Prostate gland (tissue), 2 donors: ENCODE measurements around the gene SEMA3E. TPM values are rescaled to one million over a fixed set of nuclear protein-coding genes. Genes with fewer than 3 reads are reported as not detected.

Experiments used
- DNase-seq: peaks from one replicate; pipeline ENCODE4 v3.0.0-alpha.2; 2019; ENCODE audit warnings: low spot score
- H3K27ac ChIP-seq, 2 donors: fragments of 200-600 bp; sonication (generic); 2 replicates each; pipeline ENCODE4 v1.5.1; 2017 to 2019
- H3K27me3 ChIP-seq: fragments of 200-600 bp; sonication (generic); replicated peaks from 2 replicates; pipeline ENCODE4 v1.5.1; 2019; ENCODE audit not compliant: insufficient read depth
- H3K36me3 ChIP-seq, 2 donors: fragments of 200-600 bp; sonication (generic); 1 replicate in 1 of 2; 2 replicates in 1 of 2; pipeline versions ENCODE4 v1.5.1 to v1.8.1; 2017 to 2019
- H3K4me1 ChIP-seq: fragments of 200-600 bp; sonication (generic); replicated peaks from 2 replicates; pipeline ENCODE4 v1.5.1; 2019
- H3K4me3 ChIP-seq, 2 donors: fragments of 200-600 bp; sonication (generic); 2 replicates each; pipeline ENCODE4 v1.5.1; 2017 to 2019
- H3K9me3 ChIP-seq: fragments of 200-600 bp; sonication (generic); 2 replicates; pipeline ENCODE4 v1.5.1; 2017
- CTCF ChIP-seq, 4 experiments: fragments of 200-600 bp in 2 of 4; fragments of 450-650 bp in 2 of 4; sonication (generic) in 2 of 4; IDR thresholded peaks; 1 replicate in 3 of 4; 2 replicates in 1 of 4; pipeline ENCODE4 v1.5.1; 2016 to 2019; ENCODE audit warnings: antibody characterized with exemption in 4 of 4, mild to moderate bottlenecking in 2 of 4, moderate library complexity in 2 of 4
- POLR2A ChIP-seq: fragments of 450-650 bp; IDR thresholded peaks from one replicate; pipeline ENCODE4 v1.6.1; 2016; ENCODE audit warnings: antibody characterized with exemption, mild to moderate bottlenecking
- POLR2AphosphoS5 ChIP-seq: sonication (generic); formaldehyde crosslinking; IDR thresholded peaks from one replicate; pipeline ENCODE4 v1.6.1; 2017; ENCODE audit warnings: antibody characterized with exemption
- WGBS: methylation state at CpG from one replicate; pipeline ENCODE4 v1.1.5; 2018; 5-methylcytosine and 5-hydroxymethylcytosine counted together
- intact Hi-C: fragments of 100-400 bp; cut with DNase I; formaldehyde crosslinking; loops from one replicate; pipeline ENCODE4 v1.14.2; 2022
- total RNA-seq, 2 donors: library from RNA; depleted of rRNA; stranded (reverse); fragments of >200 nt; gene quantifications; one replicate each; pipeline ENCODE4 v1.1.0, GENCODE V29; 2016

The SEMA3E gene
- total RNA-seq, 2 donors from 2014 or later = 2.6 to 4.8 TPM

GRCh38 chr7:83455612-83456011, 193.3 kb downstream of the SEMA3E start:
- Histone ChIP-seq H3K27ac (no peak overlapping the region), H3K27me3 (no peaks in the 10 kb centered on the region), H3K36me3 (no peaks in the 10 kb centered on the region), H3K4me3 (no peak overlapping the region), H3K9me3 (no peaks in the 10 kb centered on the region), H3K4me1 (no peaks in the 10 kb centered on the region)
- TF ChIP-seq CTCF (IDR thresholded peaks at IDR 0.05) = no peak
- no peak for TF ChIP-seq POLR2AphosphoS5
- no peak for TF ChIP-seq POLR2A
- 91% methylated on average over 5 of the region's 5 CpGs for WGBS
- no peak for DNase-seq
- intact Hi-C loops = no loop called here

GRCh38 chr7:83452256-83452655, 196.7 kb downstream of the SEMA3E start:
- WGBS = 85% methylated on average over 2 of the region's 2 CpGs
- no peak overlapping the region for H3K27ac ChIP-seq
- no peak overlapping the region for H3K4me3 ChIP-seq
- H3K9me3 ChIP-seq = no peaks in the 10 kb centered on the region
- no peaks in the 10 kb centered on the region for H3K27me3 ChIP-seq
- TF ChIP-seq CTCF (IDR thresholded peaks at IDR 0.05) (no peak), POLR2A (no peak), POLR2AphosphoS5 (no peak)
- intact Hi-C loops = no loop called here
- DNase-seq = no peak
- no peaks in the 10 kb centered on the region for H3K4me1 ChIP-seq
- H3K36me3 ChIP-seq = no peaks in the 10 kb centered on the region

- no peak for TF ChIP-seq POLR2A
- no peak for TF ChIP-seq CTCF (IDR thresholded peaks at IDR 0.05)
- TF ChIP-seq POLR2AphosphoS5 = no peak
- intact Hi-C loops = no loop called here
Observed at GRCh38 chr7:83451501-83452045, 197.4 kb downstream of the SEMA3E start.

GRCh38 chr7:83449781-83450180, 199.2 kb downstream of the SEMA3E start:
- Histone ChIP-seq H3K4me1 (no peaks in the 10 kb centered on the region), H3K4me3 (no peak overlapping the region), H3K36me3 (no peaks in the 10 kb centered on the region), H3K27me3 (no peaks in the 10 kb centered on the region), H3K9me3 (no peaks in the 10 kb centered on the region), H3K27ac (no peak overlapping the region)
- TF ChIP-seq POLR2A = no peak
- no peak for TF ChIP-seq CTCF (IDR thresholded peaks at IDR 0.05)
- TF ChIP-seq POLR2AphosphoS5 = no peak
- no peak for DNase-seq
- intact Hi-C loops = no loop called here

More at GRCh38 chr7:83451501-83452045, 197.4 kb downstream of the SEMA3E start:
- WGBS = 45% methylated on average over 4 of the region's 4 CpGs
- H3K4me1 ChIP-seq = no peaks in the 10 kb centered on the region
- no peak overlapping the region for H3K4me3 ChIP-seq
- DNase-seq = no peak
- H3K27me3 ChIP-seq = no peaks in the 10 kb centered on the region
- no peaks in the 10 kb centered on the region for H3K36me3 ChIP-seq
- H3K27ac ChIP-seq = no peak overlapping the region
- no peaks in the 10 kb centered on the region for H3K9me3 ChIP-seq

- TF ChIP-seq POLR2A (no peak), CTCF (IDR thresholded peaks at IDR 0.05) (no peak), POLR2AphosphoS5 (no peak)
- Histone ChIP-seq H3K4me3 (no peak overlapping the region), H3K27ac (no peak overlapping the region), H3K36me3 (no peaks in the 10 kb centered on the region), H3K9me3 (no peaks in the 10 kb centered on the region), H3K4me1 (no peaks in the 10 kb centered on the region), H3K27me3 (no peaks in the 10 kb centered on the region)
- intact Hi-C loops = no loop called here
- no peak for DNase-seq
- whole genome bisulfite sequencing = 73% methylated on average over 2 of the region's 2 CpGs
Observed at GRCh38 chr7:83447681-83448080, 201.3 kb downstream of the SEMA3E start.
